GM19438 (cell line): ENCODE data around the gene WDR64.

Source experiments
- ATAC-seq: cut with Tn5 transposase; IDR thresholded peaks from one replicate; pipeline ENCODE4 v1.9.1; 2021; ENCODE audit warnings: low read depth; ENCODE audit not compliant: unreplicated experiment

WDR64 gene

DNA sequence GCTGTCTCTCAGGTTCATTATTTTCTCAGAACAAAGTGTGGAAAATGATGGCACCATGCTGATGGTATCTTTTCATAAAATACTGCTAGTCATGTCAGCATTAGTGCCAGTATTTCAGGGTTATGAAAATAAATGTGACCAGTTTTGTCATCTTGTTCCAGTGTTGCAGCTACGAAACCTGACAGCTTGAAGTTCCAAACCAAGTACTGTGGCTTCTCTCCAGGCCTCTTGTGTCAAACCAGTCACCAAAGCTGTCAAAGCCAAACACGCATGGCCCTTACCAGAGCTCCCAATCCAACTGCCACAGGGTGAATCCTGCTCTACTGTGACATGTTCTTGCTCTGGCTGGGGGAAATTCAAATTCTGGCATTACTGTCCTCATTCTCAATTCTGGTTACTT lies 175.2 kb downstream of the WDR64 start:
- no peak for ATAC-seq

- ATAC-seq, result no peak
These were observed 176.5 kb downstream of the WDR64 start for GRCh38 chr1:241828463-241829021.

GRCh38 chr1:241829468-241829867 lies 177.4 kb downstream of the WDR64 start:
- no peak for ATAC-seq

DNA sequence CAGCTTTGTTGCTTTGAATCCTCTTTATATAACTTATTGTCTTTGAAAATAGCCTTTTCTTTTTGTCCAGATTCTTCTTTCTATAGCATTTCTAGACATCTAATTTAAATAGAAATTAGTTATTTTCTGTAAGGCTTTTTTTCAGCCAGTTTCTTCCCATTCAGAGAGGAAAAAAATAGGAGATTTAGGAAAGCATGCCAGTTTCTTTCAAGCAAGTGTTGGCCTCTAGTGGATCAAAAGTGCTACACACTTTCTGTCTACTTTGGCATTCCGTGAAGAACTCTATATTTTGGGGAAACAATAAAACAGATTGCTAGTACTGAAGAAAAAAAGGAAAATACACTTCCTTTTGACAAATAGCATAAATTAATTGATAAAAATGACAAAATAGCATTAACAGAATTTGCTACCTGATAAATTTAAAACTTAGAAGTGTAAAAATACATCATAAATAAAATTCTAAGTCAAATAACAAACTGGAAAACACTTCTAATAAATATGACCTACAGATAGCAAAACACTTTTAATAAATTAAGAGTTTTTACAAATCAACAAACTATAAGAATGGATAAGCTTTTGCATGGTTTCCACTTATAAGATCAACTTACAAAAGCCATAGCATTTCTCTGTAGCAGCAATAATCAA lies 182.8 kb downstream of the WDR64 start:
- ATAC-seq, result no peak

GRCh38 chr1:241836941-241837340 lies 184.9 kb downstream of the WDR64 start:
- no peak for ATAC-seq

- no peak for ATAC-seq
These were observed 185.3 kb downstream of the WDR64 start for GRCh38 chr1:241837416-241837815.

DNA sequence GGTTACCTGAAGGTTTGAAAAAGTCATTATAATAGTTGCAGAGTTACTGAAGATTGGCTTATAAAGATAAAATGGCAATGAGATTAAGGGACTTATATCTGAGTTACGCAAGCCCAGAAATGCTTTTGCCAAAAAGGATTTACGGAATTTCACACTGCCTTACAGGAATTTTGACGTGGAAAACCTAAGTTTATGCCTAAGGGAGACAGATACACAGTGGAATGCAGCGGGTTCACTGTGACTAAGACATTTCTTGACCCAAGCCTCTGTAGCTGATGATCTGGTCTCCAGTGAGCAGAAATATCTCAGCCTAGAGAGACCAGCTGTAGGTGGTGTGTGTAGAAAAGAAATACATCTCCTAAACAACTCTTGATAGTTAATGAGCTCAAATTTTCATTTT lies 185.8 kb downstream of the WDR64 start:
- ATAC-seq, result no peak

DNA sequence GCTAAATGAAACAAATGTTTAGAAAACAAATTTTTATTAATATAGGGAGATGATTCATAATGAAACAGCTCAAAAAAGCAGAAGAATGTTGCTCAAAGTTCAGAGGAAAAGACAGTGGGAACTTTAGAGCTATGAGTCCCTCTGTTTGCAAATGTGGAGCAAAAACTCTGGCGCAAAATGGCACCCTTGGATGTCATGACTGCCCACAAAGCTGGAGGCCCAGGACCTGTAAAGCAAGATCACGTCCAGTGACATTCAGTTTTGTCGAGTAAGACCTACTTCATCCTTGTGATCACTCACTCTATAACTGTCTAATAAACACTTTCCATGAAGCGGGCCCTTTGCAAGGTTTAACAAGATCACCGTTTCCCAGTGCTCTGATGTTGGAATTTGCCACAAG lies 186.8 kb downstream of the WDR64 start:
- no peak for ATAC-seq

- ATAC-seq, result no peak
These were observed 187.4 kb downstream of the WDR64 start for GRCh38 chr1:241839369-241839979.

DNA sequence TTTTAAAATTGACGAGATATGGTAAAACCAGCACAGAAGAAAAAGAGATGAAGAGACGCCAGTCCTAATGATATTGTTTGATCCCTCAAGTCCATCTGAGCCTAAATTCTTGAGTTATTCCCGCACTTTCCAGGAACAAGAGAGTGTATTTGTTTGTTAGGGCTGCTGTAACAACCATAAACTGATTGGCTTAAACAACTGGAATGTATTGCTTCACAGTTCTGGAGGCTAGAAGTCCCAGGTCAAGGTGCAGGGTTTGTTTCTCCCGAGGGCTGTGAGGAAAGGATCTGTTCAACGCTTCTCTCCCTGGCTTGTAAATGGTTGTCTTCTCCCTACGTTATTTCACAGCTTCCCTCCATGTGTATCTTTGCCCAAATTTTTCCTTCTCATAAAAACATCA lies 188.1 kb downstream of the WDR64 start:
- ATAC-seq, result no peak

DNA sequence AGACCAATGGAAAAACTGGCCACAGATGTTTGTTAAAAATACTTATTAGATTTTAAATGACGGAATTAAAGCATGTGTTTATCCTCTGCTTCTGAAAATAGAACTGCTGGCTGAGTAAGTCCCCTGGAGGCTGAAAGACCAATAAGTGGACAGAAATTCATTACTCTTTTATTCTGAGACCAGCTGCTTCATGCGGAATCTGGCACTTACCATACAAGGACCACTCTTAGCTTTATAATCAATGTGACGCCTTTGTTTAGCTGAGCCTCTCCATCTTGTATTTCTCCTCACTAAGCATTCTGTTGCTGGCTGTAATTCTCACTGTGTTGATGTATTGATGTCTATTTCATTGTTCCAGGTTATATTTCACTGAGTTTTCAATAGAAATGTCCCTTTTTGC lies 189.6 kb downstream of the WDR64 start:
- no peak for ATAC-seq

DNA sequence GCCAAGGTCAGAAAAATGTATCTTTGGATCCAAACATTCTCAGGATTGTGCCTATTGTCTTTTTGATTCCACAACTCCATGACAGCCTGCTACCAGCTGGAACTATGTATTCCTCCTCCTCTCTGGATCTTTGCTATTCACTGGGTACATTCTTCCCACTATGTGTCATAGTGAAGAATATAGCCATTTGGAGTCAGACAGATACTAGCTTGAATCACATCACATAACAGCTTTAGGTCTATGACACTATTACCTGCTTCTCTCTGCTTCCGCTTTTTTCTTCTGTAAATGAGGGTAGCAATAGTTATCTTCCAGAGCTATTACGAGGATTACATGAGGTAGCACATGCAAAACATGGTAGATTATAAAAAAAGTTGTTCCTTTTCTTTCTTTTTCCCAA lies 190.5 kb downstream of the WDR64 start:
- ATAC-seq, result no peak

DNA sequence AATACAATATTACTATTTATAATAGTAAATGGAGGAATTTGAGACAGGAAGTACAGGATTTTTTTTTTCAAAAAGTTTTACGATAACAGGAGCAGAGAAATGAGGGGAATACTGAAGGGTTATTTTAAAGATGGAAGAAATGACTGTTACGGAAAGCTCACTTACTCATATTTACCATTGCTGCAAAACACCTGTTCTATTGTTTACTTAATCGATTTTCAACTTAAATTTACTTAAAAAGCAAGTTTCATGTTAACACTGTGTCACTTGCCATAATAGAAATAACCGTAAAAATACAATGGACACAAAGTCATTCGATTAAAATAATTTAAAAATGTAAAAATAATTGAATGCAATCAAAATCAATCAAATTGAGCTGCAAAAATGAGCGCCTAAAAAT lies 192.5 kb downstream of the WDR64 start:
- ATAC-seq, result no peak

GRCh38 chr1:241846375-241846774 lies 194.3 kb downstream of the WDR64 start:
- no peak for ATAC-seq

DNA sequence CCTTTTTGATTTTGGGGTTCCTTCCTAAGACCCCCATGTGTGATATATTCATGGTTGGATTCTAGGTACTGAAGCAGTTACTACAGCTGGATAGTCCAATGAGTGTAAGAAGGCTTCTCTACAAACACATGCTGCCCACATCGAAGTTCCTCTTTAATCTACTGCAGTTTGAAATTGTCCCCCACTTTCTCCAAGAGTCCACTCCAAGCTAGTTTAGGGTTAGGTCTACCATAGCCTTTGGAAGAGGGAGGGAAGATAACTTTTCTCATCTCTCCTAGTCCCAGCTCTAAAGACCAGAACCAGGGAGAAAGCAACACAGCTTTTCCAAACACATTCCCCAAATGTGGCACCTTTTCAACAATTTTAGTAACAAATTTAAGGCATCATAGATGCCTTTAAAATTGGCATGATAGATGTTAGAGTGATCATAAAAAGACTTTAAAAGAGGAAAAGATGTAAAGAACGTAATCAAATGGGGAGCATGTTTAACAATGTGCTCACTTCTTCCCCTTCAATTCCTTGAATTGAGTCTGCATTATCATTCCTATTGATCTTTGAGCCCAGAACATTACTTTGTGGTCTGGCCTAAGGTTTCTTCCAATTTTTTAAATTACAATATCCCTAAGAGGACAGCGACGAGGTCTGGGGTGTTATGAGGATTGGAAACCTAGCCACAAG lies 194.9 kb downstream of the WDR64 start:
- ATAC-seq, result no peak

- ATAC-seq, result no peak
These were observed 195.4 kb downstream of the WDR64 start for GRCh38 chr1:241847540-241847795.

- ATAC-seq, result peak; percentile 97
These were observed 196.0 kb downstream of the WDR64 start, which contains the start of gene EXO1 for GRCh38 chr1:241847796-241848685. TSS of gene EXO1 (plus strand) at chr1:241848204. CDS start at chr1:241850426, 2,222 bp downstream.

GRCh38 chr1:241848686-241849344 lies 196.7 kb downstream of the WDR64 start:
- ATAC-seq, result peak; percentile 7

DNA sequence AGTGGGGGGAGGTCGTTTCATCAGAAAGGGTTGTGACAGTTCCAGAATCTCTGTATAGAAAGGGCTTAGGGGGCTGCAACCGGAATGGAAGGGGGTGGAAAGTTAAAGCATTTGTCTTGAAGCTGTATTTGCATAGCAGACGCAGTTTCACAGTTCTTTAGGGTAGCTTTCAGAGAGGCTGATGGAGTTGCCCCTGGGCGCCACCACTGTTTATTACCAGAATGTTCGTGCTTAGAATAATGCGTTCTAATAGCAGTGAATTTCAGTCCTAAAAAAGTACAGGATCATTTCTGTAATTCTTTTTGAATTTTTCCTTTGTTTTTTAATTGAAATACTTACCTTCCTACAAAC lies 197.2 kb downstream of the WDR64 start:
- no peak for ATAC-seq
